Lower lobe of right lung (tissue), 2 donors: ENCODE results near the gene CSTB. TPM values are rescaled to one million over a fixed set of nuclear protein-coding genes. Genes with fewer than 3 reads are reported as not detected.

Experiments used
- ATAC-seq, 2 donors: fragments of 200-7000 bp; cut with Tn5 transposase; one replicate each; pipeline ENCODE4 v1.9.1; 2020 to 2022; ENCODE audit warnings: mild to moderate bottlenecking in 2 of 2, moderate library complexity in 2 of 2
- DNase-seq: peaks from one replicate; pipeline ENCODE4 v3.0.0-alpha.2; 2020
- H3K27ac ChIP-seq: fragments of 200-600 bp; one replicate; pipeline ENCODE4 v1.8.0; 2022
- H3K27me3 ChIP-seq: fragments of 200-600 bp; one replicate; pipeline ENCODE4 v1.8.0; 2022; ENCODE audit warnings: low read depth
- H3K36me3 ChIP-seq: fragments of 200-600 bp; one replicate; pipeline ENCODE4 v1.8.0; 2022; ENCODE audit warnings: mild to moderate bottlenecking
- H3K4me1 ChIP-seq: fragments of 200-600 bp; one replicate; pipeline ENCODE4 v1.8.0; 2022
- H3K4me3 ChIP-seq: fragments of 200-600 bp; one replicate; pipeline ENCODE4 v1.8.0; 2022; ENCODE audit warnings: mild to moderate bottlenecking
- H3K9me3 ChIP-seq: fragments of 200-600 bp; one replicate; pipeline ENCODE4 v1.8.0; 2022
- intact Hi-C: fragments of 100-400 bp; cut with DNase I; formaldehyde crosslinking; loops from one replicate; pipeline ENCODE4 v1.11.0; 2022
- total RNA-seq: library from RNA; stranded (reverse); fragmentation: NEBNext Ultra II Directional; extraction: Animal tissue kit (Norgen Biotek cat#: 25700); gene quantifications from one replicate; pipeline ENCODE4 v1.2.1, GENCODE V29; 2021
- TF ChIP-seq, protein P1 (sequence below): fragments of 200-600 bp; IDR thresholded peaks from one replicate; pipeline ENCODE4 v1.8.0; 2022; ENCODE audit warnings: antibody characterized with exemption, mild to moderate bottlenecking
- donor health status: DM: no; HTN: yes; CAD: no; lungs with severe emphysema.

CSTB gene
- total RNA-seq, 1 donor from 2014 or later = 154 TPM

DNA sequence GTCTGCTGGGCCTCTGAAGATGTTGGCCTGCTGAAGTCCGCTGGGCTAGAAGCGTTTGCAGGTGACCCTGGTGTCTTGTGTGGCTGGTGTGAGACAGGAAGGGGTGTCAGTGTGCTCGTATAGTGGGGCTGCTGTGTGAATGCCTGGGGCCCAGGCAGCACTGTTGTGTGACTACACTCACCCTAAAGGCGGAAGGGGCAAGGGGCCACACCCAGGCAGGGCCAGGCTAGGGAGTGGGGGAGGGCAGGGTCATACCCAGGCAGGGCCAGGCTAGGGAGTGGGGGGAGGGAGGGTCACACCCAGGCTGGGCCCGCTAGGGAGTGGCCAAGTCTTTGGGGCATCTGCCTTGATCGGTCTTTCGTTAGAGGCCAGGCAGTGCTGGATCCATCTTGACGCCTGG lies 32.2 kb downstream of the CSTB start:
- no peaks in the 10 kb centered on the region for H3K27me3 ChIP-seq
- no peak overlapping the region for H3K27ac ChIP-seq
- TF ChIP-seq, protein P1, sequence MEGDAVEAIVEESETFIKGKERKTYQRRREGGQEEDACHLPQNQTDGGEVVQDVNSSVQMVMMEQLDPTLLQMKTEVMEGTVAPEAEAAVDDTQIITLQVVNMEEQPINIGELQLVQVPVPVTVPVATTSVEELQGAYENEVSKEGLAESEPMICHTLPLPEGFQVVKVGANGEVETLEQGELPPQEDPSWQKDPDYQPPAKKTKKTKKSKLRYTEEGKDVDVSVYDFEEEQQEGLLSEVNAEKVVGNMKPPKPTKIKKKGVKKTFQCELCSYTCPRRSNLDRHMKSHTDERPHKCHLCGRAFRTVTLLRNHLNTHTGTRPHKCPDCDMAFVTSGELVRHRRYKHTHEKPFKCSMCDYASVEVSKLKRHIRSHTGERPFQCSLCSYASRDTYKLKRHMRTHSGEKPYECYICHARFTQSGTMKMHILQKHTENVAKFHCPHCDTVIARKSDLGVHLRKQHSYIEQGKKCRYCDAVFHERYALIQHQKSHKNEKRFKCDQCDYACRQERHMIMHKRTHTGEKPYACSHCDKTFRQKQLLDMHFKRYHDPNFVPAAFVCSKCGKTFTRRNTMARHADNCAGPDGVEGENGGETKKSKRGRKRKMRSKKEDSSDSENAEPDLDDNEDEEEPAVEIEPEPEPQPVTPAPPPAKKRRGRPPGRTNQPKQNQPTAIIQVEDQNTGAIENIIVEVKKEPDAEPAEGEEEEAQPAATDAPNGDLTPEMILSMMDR = no peak
- intact Hi-C loops = no loop called here
- H3K4me1 ChIP-seq = peaks cover 10% of the 10 kb centered on the region
- peaks cover 75% of the 10 kb centered on the region for H3K36me3 ChIP-seq
- no peaks in the 10 kb centered on the region for H3K9me3 ChIP-seq
- ATAC-seq (peak in 1 of 2 donors; percentile 45), DNase-seq (no peak)
- H3K4me3 ChIP-seq = no peak overlapping the region

GRCh38 chr21:43741423-43742096 lies 34.5 kb downstream of the CSTB start:
- Histone ChIP-seq H3K36me3 (peaks cover 68% of the 10 kb centered on the region), H3K27me3 (no peaks in the 10 kb centered on the region), H3K27ac (no peak overlapping the region), H3K4me3 (no peak overlapping the region), H3K4me1 (peaks cover 10% of the 10 kb centered on the region), H3K9me3 (no peaks in the 10 kb centered on the region)
- no peak for DNase-seq
- TF ChIP-seq, protein P1 = no peak
- intact Hi-C loops = no loop called here
- no peak for ATAC-seq

DNA sequence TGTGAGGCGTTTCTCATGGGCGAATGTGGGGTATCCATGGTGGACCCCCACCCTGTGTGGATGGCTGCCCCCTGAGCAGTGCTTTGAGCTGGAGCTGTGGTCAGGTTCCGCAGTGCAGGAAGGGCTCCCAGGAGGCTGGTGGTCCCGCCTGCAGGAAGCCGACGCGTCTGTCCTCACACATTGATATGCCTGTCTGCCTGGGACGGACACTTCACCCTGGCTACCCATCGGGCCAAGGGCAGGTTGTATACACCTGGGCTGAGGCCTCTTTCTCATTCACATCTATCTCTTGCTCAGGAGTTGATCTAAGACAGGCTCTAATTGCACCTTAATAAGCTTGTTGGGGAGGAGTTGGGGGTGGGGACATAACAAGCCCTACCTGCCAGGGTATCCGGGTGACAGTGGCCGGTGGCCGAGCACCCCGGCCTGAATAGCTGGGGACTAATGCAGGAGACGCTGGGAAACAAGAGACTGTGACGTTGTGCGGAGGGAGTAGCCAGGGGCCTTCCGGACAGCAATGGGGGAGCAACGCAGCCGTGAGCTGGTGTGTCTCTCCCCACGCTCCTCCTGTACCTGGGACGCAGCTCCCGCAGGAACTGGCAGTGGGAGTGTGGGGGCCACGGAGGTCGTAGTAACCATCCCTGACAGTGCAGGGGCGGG lies 35.5 kb downstream of the CSTB start:
- peak overlapping the region; percentile 46 for H3K27ac ChIP-seq
- TF ChIP-seq, protein P1 = no peak
- intact Hi-C loops = no loop called here
- DNase-seq (peak; percentile 69), ATAC-seq (peak; percentile 70 to 87)
- peaks cover 10% of the 10 kb centered on the region for H3K4me1 ChIP-seq
- no peaks in the 10 kb centered on the region for H3K27me3 ChIP-seq
- H3K36me3 ChIP-seq = peaks cover 66% of the 10 kb centered on the region
- H3K9me3 ChIP-seq = no peaks in the 10 kb centered on the region
- no peak overlapping the region for H3K4me3 ChIP-seq

DNA sequence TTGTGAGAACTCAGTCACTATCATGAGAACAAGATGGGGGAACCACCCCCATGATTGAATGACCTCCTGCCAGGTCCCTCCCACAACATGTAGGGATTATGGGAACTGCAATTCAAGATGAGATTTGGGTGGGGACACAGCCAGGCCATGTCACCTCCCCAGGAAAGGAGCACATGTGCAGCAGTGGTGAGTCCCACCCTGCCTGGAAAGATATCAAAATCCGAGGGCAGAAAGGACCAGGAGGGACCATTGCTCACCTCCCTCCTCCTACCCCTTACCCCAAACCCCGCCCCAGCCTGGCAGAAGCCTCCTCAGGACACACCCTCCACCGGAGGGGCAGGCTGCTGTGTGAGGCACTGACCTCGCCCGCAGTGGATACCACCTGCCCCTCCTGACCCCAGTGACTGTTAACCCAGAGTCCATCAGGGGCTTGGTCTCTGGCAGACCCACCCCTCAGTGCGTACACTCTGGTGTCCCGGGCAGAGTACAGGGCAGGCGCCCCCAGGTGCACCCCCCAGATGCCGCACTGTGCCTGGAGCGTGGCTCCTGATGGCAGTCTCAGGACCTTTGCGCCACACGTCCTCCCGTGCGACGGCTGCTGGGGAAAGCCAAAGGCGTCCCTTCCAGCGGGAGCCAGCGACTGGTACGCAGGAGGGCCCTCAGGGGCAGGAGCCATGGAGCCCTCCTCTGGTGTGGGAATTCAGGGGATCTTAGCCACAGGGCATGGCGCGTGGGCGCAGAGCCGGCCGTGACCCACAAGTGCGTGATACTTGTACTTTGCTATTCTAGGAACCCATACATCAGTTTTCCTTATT lies 36.3 kb downstream of the CSTB start:
- H3K4me1 ChIP-seq = peaks cover 16% of the 10 kb centered on the region
- no peaks in the 10 kb centered on the region for H3K9me3 ChIP-seq
- ATAC-seq = peak; percentile 9 to 11
- H3K36me3 ChIP-seq = peaks cover 62% of the 10 kb centered on the region
- TF ChIP-seq, protein P1 = no peak
- no peak overlapping the region for H3K27ac ChIP-seq
- H3K4me3 ChIP-seq = no peak overlapping the region
- intact Hi-C loops = no loop called here
- no peaks in the 10 kb centered on the region for H3K27me3 ChIP-seq
- DNase-seq = no peak

DNA sequence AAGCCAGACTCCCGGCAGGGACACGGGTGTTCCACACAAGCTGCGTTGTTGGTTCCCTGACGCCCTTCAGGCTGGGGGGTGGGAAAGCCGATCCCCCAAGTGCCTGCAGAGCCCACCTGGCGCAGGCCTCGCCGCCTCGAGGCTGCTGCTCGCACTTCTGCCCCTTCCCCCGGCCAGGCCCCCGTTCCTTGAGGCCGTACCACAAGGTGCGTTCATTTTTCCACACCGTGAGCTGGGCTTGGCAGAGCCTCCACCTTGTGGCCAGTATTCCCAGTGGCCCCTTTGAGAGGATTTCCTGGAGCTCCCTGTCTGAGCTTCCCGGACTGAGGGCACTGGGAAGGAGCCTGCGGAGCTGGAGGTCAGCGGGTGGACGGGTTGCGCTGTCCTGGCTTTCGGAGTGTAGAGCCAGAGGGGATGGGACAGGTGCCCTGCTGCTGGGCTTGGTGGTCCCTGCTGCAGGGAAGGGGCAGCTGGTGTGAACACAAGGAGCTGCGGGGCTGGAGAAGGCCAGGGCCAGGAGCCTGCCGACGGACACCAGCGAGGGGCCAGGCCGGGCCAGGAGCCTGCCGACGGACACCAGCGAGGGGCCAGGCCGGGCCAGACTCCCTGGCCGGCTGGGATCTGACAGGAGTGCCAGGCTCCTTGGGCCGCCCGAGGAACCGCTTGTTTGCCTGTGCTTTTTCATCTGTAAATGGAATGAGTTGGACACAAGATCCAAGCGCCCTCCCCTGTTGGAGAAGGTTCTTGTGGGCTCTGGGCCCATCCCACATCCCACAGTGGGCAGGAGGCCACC lies 38.8 kb downstream of the CSTB start:
- intact Hi-C loops = no loop called here
- no peak overlapping the region for H3K4me3 ChIP-seq
- ATAC-seq (no peak), DNase-seq (no peak)
- peaks cover 47% of the 10 kb centered on the region for H3K36me3 ChIP-seq
- H3K27me3 ChIP-seq = no peaks in the 10 kb centered on the region
- TF ChIP-seq, protein P1 = no peak
- no peaks in the 10 kb centered on the region for H3K9me3 ChIP-seq
- H3K27ac ChIP-seq = no peak overlapping the region
- H3K4me1 ChIP-seq = peaks cover 39% of the 10 kb centered on the region
